ENCODE data around the gene UGT1A8. TPM values are rescaled to one million over a fixed set of nuclear protein-coding genes. Genes with fewer than 3 reads are reported as not detected.
"Not testable (repeated sequence)": the region's sequence is repeated elsewhere in the genome, so short reads cannot be mapped to it uniquely, and the experiment has no call there.

The UGT1A8 gene
- total RNA-seq, 1 experiment from 2014 or later, result not detected

GRCh38 chr2:233639860-233640259 lies 22.4 kb downstream of the UGT1A8 start:
- TF ChIP-seq CTCF (IDR thresholded peaks at IDR 0.05; ENCODE audit: unreplicated experiment), result no peak
- DNase-seq (ENCODE audit: unreplicated experiment), result no peak
- intact Hi-C loops (cut with micrococcal nuclease), result no loop called here
- no peaks in the 10 kb centered on the region for H3K27me3 Mint-ChIP-seq (ENCODE audit: insufficient read depth, unreplicated experiment)
- peaks cover 5% of the 10 kb centered on the region for H3K36me3 Mint-ChIP-seq (ENCODE audit: insufficient read depth, unreplicated experiment)
- H3K4me1 Mint-ChIP-seq (ENCODE audit: insufficient read depth, unreplicated experiment), result no peaks in the 10 kb centered on the region
- H3K4me3 Mint-ChIP-seq (ENCODE audit: unreplicated experiment), result no peak overlapping the region
- CTCF ChIA-PET, result no interaction called here
- BruUV-seq (replicated peaks), result no TSS peak
- POLR2A ChIA-PET, result no interaction called here
- H3K9me3 Mint-ChIP-seq (ENCODE audit: unreplicated experiment), result no peaks in the 10 kb centered on the region
- H3K27ac Mint-ChIP-seq (ENCODE audit: low read depth, unreplicated experiment), result no peak overlapping the region

GRCh38 chr2:233643128-233643527 lies 25.7 kb downstream of the UGT1A8 start:
- ChIA-PET POLR2A (no interaction called here), CTCF (no interaction called here)
- intact Hi-C loops (cut with micrococcal nuclease), result no loop called here
- peaks cover 7% of the 10 kb centered on the region for H3K9me3 Mint-ChIP-seq (ENCODE audit: unreplicated experiment)
- no peaks in the 10 kb centered on the region for H3K27me3 Mint-ChIP-seq (ENCODE audit: insufficient read depth, unreplicated experiment)
- peaks cover 5% of the 10 kb centered on the region for H3K36me3 Mint-ChIP-seq (ENCODE audit: insufficient read depth, unreplicated experiment)
- DNase-seq (ENCODE audit: unreplicated experiment), result peak; percentile 24
- H3K4me1 Mint-ChIP-seq (ENCODE audit: insufficient read depth, unreplicated experiment), result no peaks in the 10 kb centered on the region
- TF ChIP-seq CTCF (IDR thresholded peaks at IDR 0.05; ENCODE audit: unreplicated experiment), result no peak
- BruUV-seq (replicated peaks), result no TSS peak
- no peak overlapping the region for H3K27ac Mint-ChIP-seq (ENCODE audit: low read depth, unreplicated experiment)
- no peak overlapping the region for H3K4me3 Mint-ChIP-seq (ENCODE audit: unreplicated experiment)

GRCh38 chr2:233646033-233646432 lies 28.6 kb downstream of the UGT1A8 start:
- DNase-seq (ENCODE audit: unreplicated experiment); H3K9me3 Mint-ChIP-seq (ENCODE audit: unreplicated experiment); POLR2A ChIA-PET; H3K36me3 Mint-ChIP-seq (ENCODE audit: insufficient read depth, unreplicated experiment); H3K27me3 Mint-ChIP-seq (ENCODE audit: insufficient read depth, unreplicated experiment); intact Hi-C loops (cut with micrococcal nuclease); H3K4me1 Mint-ChIP-seq (ENCODE audit: insufficient read depth, unreplicated experiment); CTCF ChIA-PET; H3K4me3 Mint-ChIP-seq (ENCODE audit: unreplicated experiment); BruUV-seq (replicated peaks); H3K27ac Mint-ChIP-seq (ENCODE audit: low read depth, unreplicated experiment): not testable (repeated sequence)

- CTCF ChIA-PET, result no interaction called here
- POLR2A ChIA-PET, result no interaction called here
- Mint-ChIP-seq H3K9me3 (ENCODE audit: unreplicated experiment) (peaks cover 7% of the 10 kb centered on the region), H3K4me3 (ENCODE audit: unreplicated experiment) (no peak overlapping the region), H3K27ac (ENCODE audit: low read depth, unreplicated experiment) (no peak overlapping the region), H3K27me3 (ENCODE audit: insufficient read depth, unreplicated experiment) (no peaks in the 10 kb centered on the region), H3K36me3 (ENCODE audit: insufficient read depth, unreplicated experiment) (no peaks in the 10 kb centered on the region), H3K4me1 (ENCODE audit: insufficient read depth, unreplicated experiment) (no peaks in the 10 kb centered on the region)
- no peak for TF ChIP-seq CTCF (IDR thresholded peaks at IDR 0.05; ENCODE audit: unreplicated experiment)
- no TSS peak for BruUV-seq (replicated peaks)
- no peak for DNase-seq (ENCODE audit: unreplicated experiment)
- intact Hi-C loops (cut with micrococcal nuclease), result no loop called here
These were observed 33.5 kb downstream of the UGT1A8 start for GRCh38 chr2:233650981-233651380.

GRCh38 chr2:233651430-233651829 lies 34.0 kb downstream of the UGT1A8 start:
- intact Hi-C loops (cut with micrococcal nuclease), result no loop called here
- no peaks in the 10 kb centered on the region for H3K27me3 Mint-ChIP-seq (ENCODE audit: insufficient read depth, unreplicated experiment)
- peaks cover 4% of the 10 kb centered on the region for H3K9me3 Mint-ChIP-seq (ENCODE audit: unreplicated experiment)
- no peaks in the 10 kb centered on the region for H3K36me3 Mint-ChIP-seq (ENCODE audit: insufficient read depth, unreplicated experiment)
- no peak for DNase-seq (ENCODE audit: unreplicated experiment)
- no TSS peak for BruUV-seq (replicated peaks)
- no peak overlapping the region for H3K4me3 Mint-ChIP-seq (ENCODE audit: unreplicated experiment)
- H3K4me1 Mint-ChIP-seq (ENCODE audit: insufficient read depth, unreplicated experiment), result no peaks in the 10 kb centered on the region
- no peak overlapping the region for H3K27ac Mint-ChIP-seq (ENCODE audit: low read depth, unreplicated experiment)
- TF ChIP-seq CTCF (IDR thresholded peaks at IDR 0.05; ENCODE audit: unreplicated experiment), result no peak
- CTCF ChIA-PET, result interaction anchor here (0.6 kb wide), 1 partner anchor 24 kb away, joined by 3 read pairs; no protein-coding TSS in a partner anchor
- POLR2A ChIA-PET, result no interaction called here
